NCI-H2081 treated with DMSO at 0.1 percent for 48 hours (cell line): Measurements from ENCODE around the gene ADGRA3.

ENCODE experiments used
- DNase-seq: peaks from one replicate; lab custom pipeline; 2025; lab: John Stamatoyannopoulos, UW

The ADGRA3 gene

DNA sequence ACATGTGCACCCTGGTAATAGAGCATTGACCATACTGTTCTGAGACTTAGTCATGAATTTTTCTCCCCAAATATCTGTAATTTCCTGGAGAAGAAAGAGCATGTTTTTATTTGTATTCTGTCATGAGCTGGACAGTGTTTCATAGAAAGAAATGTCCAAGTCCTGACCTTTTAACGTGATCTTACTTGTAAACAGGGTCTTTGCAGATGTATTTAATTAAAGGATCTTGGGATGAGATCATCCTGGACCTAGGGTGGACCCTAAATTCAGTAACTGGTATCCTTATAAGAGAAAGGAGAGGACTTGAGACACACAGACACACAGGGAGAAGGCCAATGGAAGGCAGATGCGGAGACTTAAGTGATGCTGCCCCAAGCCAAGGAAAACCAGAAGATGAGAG is 3.6 kb downstream of the ADGRA3 start:
- no peak for DNase-seq

DNA sequence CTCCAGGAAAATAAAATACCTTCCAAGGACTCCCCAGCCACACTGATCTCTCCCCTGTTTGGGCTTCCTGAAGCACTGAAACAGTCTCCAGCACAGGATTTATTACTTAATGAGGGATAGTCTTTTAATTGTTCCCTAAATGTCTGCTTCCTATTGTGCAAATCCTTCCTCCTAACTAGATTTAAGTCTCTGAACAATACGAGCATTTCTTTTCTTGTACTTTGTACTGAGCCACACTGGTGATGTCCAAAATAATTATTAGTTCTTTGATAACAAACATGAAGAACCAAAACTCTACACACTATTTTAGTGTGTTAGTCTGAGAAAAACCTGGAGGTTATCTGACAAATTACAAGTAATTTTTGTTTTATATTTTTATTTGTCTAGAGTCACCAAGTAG is 5.1 kb downstream of the ADGRA3 start:
- no peak for DNase-seq

DNA sequence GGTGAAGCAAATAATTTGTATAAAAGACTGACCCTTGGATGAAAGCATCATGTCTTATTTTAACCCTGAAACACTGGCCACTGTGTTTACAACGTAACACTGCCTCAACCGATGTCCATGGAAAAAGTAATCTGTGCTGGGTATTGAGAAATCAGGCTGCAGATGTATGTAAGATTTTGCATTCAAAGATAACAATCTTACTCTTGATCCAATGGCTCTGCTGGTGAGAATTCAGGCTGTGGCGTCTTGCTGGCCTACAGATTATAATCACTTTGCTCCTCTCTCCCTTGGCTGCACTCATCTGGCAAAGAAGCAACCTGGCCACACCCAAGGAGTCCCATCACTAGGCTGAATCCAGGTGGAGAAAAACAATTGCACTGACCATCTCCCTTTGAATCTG is 7.5 kb downstream of the ADGRA3 start:
- DNase-seq: no peak

DNA sequence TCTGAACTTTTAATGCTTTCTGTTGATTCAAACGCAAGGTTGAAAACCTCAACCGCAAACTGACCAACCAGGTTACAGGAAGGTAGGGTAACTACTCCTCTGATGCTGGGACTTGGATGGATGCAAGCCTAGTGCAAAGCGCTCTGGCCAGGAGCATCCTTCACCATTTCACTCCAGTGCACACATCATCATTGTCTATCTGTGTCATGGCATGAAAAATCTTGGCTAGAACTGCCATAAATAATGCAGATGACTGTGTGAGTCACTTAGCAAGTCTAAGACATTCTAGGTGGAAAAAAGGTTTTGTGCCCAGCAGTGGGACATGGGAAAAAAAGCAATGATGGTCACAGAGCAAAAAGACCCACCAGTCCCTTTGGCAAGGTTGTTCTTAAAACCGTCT is 10.9 kb downstream of the ADGRA3 start:
- DNase-seq: no peak

DNA sequence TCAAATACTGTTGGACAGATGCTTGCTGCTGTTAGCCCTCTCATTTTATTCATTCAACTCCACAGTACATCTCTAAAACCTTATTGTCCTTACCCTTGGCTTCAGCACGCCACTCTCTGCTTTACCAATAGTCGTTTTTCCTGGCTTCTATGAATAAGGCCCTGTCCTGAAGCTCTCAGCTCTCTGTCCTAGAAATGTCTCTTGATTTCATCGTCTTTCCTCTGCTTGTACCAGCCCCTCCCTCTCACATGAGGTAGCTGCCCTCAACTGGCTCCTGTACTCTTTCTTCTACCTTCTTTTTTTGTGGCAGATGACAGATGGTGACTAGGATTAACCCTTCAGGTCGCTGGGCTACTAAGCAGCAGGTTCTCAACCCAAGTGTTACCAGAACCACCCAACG is 11.4 kb downstream of the ADGRA3 start:
- no peak for DNase-seq

GRCh38 chr4:22502895-22503814 is 12.7 kb downstream of the ADGRA3 start:
- no peak for DNase-seq

DNA sequence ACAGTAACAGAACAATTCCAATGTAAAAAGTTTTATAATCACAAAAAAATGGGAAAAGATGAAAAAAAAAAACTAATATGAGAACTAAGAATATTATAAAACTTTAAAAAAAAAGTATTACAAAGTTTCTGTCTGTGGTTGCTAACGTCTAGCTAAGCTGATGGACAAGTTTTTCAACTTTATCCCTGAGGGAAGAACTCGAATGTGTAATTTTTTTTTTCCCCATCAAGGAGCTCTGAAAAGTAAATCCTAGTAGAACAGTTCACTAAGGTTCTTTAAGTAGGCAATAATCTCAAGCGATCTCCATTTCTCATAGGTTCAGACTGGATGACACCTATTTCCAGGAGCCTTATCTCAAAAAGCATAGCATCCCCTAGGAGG is 14.2 kb downstream of the ADGRA3 start:
- no peak for DNase-seq

GRCh38 chr4:22500831-22501714 is 14.8 kb downstream of the ADGRA3 start:
- DNase-seq: no peak

- peak; percentile 78 for DNase-seq
These were observed 15.7 kb downstream of the ADGRA3 start for GRCh38 chr4:22500128-22500611.

- no peak for DNase-seq
These were observed 17.0 kb downstream of the ADGRA3 start for GRCh38 chr4:22498866-22499265.

GRCh38 chr4:22496165-22496813 is 19.6 kb downstream of the ADGRA3 start:
- DNase-seq: no peak

DNA sequence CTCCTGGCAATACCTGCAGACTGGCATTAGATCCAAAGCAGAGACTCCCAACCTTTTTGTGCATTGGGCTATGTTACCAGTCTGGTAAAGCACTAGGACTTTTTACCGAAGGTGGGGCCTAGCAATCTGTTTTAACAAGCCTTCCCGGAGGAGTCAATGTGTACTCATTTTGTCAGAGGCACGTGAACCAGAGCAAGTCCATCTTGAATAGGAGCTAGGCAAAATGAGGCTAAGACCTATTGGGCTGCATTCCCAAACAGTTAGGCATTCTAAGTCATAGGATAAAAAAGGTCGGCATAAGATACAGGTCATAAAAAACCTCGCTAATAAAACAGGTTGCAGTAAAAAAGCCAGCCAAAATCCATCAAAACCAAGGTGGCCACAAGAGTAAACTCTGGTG is 22.3 kb downstream of the ADGRA3 start:
- DNase-seq: no peak

- DNase-seq: no peak
These were observed 22.9 kb downstream of the ADGRA3 start for GRCh38 chr4:22492987-22493386.

DNA sequence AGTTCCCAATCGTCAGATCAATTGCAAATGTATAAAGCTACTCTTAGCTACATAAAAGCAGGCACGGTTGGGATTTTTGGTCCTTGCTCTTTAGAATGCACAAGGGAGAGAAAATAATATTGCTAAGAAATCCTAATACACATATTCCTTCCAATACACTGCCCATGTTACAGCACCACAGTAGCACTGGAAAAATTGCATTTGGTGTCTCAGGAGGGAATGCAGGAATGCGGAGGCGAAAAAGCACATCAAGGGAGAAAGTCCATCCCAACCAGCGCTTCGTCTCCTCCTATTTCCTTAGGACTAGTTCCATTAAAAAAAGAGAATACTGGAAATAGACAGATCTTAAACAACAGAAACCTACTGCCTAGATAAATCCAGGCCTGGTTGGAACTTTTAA is 23.9 kb downstream of the ADGRA3 start:
- DNase-seq: no peak

GRCh38 chr4:22490718-22491315 is 25.0 kb downstream of the ADGRA3 start:
- no peak for DNase-seq

DNA sequence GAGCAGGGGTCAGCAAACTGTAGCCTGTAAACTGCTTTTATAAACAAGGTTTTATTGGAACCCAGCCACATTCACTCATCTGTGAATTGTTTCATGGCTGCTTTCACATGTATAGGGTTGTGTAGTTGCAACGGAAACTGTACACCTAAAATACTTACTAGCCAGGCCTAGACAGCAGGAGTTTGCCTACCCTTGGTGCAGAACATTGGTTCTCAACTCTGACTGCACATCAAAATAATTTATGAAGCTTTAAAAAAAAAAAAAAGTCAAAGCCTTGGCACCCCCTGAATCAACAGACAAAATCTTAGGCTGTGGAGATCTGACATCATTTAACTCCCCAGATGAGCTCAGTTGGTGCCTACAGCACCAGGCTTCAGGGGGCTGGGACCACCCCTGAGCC is 27.8 kb downstream of the ADGRA3 start:
- DNase-seq: no peak

DNA sequence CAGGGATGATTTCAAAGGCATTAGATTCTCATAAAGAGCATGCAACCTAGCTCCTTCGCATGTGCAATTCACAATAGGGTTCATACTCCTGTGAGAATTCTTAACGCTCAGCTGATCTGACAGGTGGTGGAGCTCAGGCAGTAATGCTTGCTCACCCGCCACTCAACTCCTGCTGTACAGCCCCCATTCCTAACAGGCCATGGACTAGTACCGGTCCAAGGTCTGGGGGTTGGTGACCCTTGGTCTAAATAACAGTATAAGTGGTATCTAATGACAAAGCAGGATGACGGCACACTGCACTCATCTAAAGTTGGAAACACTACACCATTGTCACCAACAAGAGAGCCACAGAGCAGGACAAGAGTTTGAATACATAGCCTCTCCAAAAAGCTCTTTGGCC is 28.5 kb downstream of the ADGRA3 start:
- no peak for DNase-seq

GRCh38 chr4:22486276-22486675 is 29.6 kb downstream of the ADGRA3 start:
- no peak for DNase-seq

GRCh38 chr4:22485737-22486136 is 30.1 kb downstream of the ADGRA3 start:
- peak; percentile 50 for DNase-seq

DNA sequence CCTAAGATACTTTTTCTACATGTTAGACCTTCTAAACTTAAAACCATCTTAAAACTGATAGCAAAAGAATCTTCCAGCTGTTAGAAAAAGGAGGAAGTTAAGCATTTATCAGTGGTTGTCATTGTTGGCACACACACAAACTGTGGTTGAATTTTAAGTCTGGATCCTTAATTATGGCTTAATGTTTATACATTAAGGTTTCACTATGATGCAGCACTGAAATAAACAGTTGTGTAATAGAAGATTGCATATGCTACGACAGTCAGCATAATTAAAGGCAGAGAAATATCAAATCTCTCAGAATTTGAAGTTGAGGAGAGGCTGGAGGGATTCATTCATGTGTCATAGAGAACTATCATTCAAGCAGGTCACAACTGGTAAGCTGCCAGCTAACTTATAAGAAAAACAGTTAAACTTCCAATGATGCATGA is 32.3 kb downstream of the ADGRA3 start:
- DNase-seq: no peak

DNA sequence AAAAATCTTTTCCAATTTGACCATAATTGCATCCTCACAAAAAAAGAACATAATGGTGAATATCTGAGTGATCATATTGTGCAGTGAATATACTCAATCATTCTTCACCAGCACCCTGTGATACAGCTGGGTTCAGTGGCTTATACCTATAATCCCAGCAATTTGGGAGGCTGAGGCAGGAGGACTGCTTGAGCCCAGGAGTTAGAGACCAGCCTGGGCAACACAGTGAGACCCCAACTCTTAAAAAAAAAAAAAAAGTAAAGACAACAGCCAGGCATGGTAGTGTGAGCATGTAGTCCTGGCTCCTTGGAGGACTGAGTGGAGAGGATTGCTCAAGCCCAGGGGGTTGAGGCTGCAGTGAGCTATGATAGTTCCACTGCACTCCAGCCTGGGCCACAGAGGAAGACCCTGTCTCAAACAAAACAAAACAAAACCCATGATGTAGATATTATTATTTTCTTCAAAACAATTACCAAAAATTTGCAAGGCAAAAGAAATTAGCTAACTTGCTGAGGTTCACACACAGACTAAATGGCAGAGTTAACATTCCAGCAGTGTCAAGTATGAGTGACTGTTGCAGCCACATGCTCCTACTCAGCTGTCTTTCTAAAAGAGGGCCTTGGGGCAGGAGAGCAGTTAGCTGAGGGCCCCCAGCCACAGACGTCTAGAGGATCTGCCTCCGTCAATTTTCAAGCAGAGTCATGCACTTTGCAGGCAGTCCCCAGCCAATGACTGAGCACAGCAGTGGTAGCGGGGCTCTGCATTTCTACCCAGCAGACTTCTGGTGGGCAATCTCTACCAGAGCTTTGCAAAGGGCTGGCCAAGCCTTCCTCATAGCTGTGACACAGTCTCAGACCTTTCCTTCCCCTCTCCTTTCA is 33.4 kb downstream of the ADGRA3 start:
- no peak for DNase-seq
